RWPE2 (cell line): ENCODE results near the gene ATP4B.

Source experiments
- ATAC-seq: fragments of 200-7000 bp; cut with Tn5 transposase; 3 replicates; pipeline ENCODE4 v1.9.1; 2021; ENCODE audit warnings: low read depth
- DNase-seq: peaks from one replicate; pipeline ENCODE4 v3.0.0-alpha.2; 2020; ENCODE audit warnings: low spot score
- H3K27ac ChIP-seq: fragments of 450-650 bp; 2 replicates; pipeline ENCODE4 v1.5.1; 2017; ENCODE audit warnings: mild to moderate bottlenecking; ENCODE audit not compliant: poor library complexity, severe bottlenecking
- H3K27me3 ChIP-seq: fragments of 250-450 bp; sonication (Bioruptor Pico); 2 replicates; pipeline ENCODE4 v1.5.1; 2021; ENCODE audit warnings: mild to moderate bottlenecking, moderate library complexity; ENCODE audit not compliant: insufficient read depth, poor library complexity, severe bottlenecking
- H3K36me3 ChIP-seq: fragments of 250-450 bp; sonication (Bioruptor Pico); 2 replicates; pipeline ENCODE4 v1.5.1; 2020; ENCODE audit warnings: low read depth, mild to moderate bottlenecking, moderate library complexity
- H3K4me1 ChIP-seq: fragments of 250-450 bp; sonication (Bioruptor Pico); 2 replicates; pipeline ENCODE4 v1.5.1; 2021; ENCODE audit warnings: mild to moderate bottlenecking, moderate library complexity; ENCODE audit not compliant: insufficient read depth, poor library complexity, severe bottlenecking
- H3K4me3 ChIP-seq: fragments of 250-450 bp; sonication (Bioruptor Pico); 2 replicates; pipeline ENCODE4 v1.5.1; 2021; ENCODE audit warnings: mild to moderate bottlenecking, moderate library complexity; ENCODE audit not compliant: severe bottlenecking
- H3K9me3 ChIP-seq: fragments of 250-450 bp; sonication (Bioruptor Pico); 2 replicates; pipeline ENCODE4 v1.5.1; 2021; ENCODE audit warnings: mild to moderate bottlenecking, moderate library complexity; ENCODE audit not compliant: severe bottlenecking
- TF ChIP-seq, protein P1 (sequence below): fragments of 450-650 bp; IDR thresholded peaks from one replicate; pipeline ENCODE4 v1.5.1; 2017; ENCODE audit warnings: mild to moderate bottlenecking, moderate library complexity; ENCODE audit not compliant: poor library complexity, severe bottlenecking

Gene ATP4B

DNA sequence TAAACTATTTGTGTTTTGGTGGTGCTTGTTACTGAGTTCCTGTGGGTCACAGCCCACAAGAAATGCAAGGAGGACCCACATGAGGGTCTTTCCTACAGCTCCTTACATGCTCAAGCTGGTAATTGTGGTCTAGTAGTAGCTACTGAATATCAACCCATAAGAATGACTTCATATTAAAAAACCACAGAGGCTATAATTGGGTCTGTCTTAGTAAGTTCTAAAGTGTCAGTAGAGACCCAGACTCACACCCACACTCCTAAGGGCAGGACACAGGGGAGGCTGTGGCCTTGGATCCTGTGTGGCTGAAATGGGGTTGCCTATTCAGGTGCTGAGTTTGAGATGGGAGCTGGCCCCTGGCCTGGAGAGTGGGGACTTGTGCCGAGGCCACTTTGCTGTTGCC is 53.8 kb downstream of the ATP4B start:
- Histone ChIP-seq H3K36me3 (peaks cover 35% of the 10 kb centered on the region), H3K27me3 (no peaks in the 10 kb centered on the region), H3K4me1 (no peaks in the 10 kb centered on the region), H3K9me3 (no peaks in the 10 kb centered on the region), H3K27ac (no peak overlapping the region), H3K4me3 (no peak overlapping the region)
- ATAC-seq (no peak), DNase-seq (no peak)
- TF ChIP-seq, protein P1, sequence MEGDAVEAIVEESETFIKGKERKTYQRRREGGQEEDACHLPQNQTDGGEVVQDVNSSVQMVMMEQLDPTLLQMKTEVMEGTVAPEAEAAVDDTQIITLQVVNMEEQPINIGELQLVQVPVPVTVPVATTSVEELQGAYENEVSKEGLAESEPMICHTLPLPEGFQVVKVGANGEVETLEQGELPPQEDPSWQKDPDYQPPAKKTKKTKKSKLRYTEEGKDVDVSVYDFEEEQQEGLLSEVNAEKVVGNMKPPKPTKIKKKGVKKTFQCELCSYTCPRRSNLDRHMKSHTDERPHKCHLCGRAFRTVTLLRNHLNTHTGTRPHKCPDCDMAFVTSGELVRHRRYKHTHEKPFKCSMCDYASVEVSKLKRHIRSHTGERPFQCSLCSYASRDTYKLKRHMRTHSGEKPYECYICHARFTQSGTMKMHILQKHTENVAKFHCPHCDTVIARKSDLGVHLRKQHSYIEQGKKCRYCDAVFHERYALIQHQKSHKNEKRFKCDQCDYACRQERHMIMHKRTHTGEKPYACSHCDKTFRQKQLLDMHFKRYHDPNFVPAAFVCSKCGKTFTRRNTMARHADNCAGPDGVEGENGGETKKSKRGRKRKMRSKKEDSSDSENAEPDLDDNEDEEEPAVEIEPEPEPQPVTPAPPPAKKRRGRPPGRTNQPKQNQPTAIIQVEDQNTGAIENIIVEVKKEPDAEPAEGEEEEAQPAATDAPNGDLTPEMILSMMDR: no peak

DNA sequence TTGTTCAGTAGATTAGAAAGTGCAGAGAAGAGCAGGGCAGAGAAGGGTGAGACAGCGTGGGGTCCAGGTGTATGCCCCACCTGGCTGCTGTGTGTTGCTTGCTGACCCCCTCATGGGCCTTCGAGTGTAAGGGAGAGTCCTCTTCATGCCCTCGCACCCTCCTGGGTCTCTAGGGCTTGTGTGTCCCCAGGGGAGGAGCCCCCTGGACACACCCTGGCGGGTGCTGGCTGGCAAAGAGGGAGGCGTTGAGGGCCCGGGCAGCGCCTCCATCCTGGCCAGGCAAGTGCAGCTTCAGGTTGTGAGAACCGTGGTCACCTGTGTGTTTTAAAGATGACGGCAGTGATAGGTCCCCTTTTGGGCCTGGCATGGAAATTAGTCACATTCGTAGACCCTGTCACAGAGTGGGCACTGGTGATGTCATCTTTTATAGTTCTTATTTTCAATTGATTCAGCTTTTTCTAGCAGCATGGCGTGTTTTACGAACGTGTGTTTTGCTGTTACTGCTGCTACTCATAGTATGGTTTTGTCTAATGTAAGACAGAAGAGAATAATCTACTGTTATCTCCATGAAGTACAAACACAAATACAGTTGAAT is 54.8 kb downstream of the ATP4B start:
- H3K9me3 ChIP-seq: no peaks in the 10 kb centered on the region
- no peak overlapping the region for H3K27ac ChIP-seq
- no peaks in the 10 kb centered on the region for H3K27me3 ChIP-seq
- DNase-seq (no peak), ATAC-seq (no peak)
- H3K4me3 ChIP-seq: no peak overlapping the region
- peaks cover 41% of the 10 kb centered on the region for H3K36me3 ChIP-seq
- H3K4me1 ChIP-seq: no peaks in the 10 kb centered on the region
- TF ChIP-seq, protein P1: no peak

DNA sequence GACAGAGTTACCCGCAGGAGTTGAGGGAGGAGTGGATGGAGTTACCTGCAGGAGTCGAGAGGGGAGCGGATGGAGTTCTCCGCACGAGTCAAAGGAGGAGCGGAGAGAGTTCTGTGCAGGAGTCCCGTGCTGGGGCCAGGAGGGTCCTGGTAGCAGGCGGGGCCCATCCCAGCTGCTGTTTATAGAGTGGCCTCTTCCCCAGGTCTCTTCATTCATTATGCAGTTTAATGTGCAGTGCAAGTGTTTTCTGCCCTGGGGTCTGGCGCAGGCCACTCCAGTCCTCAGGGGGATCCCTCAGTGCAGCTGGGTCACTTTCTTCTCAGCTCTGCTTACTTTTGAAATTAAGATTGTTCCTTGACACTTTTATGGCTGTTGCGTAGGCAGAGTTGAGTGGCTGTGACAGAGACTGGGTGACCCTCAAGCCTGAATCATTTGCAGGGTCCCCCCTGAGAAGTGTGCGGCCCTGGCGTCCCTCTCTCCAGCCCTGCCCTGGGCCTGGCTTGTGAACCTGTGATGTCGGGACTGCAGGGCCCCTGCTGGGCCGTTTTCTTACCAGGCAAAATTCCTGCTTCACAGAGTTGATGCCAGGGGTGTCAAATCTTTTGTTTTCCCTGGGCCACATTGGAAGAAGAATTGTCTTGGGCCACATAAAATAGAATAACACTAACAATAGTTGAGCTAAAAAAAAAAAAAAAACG is 55.6 kb downstream of the ATP4B start:
- Histone ChIP-seq H3K4me3 (no peak overlapping the region), H3K27me3 (no peaks in the 10 kb centered on the region), H3K4me1 (no peaks in the 10 kb centered on the region), H3K27ac (no peak overlapping the region), H3K9me3 (no peaks in the 10 kb centered on the region), H3K36me3 (peaks cover 48% of the 10 kb centered on the region)
- ATAC-seq: no peak
- no peak for DNase-seq
- TF ChIP-seq, protein P1: no peak

DNA sequence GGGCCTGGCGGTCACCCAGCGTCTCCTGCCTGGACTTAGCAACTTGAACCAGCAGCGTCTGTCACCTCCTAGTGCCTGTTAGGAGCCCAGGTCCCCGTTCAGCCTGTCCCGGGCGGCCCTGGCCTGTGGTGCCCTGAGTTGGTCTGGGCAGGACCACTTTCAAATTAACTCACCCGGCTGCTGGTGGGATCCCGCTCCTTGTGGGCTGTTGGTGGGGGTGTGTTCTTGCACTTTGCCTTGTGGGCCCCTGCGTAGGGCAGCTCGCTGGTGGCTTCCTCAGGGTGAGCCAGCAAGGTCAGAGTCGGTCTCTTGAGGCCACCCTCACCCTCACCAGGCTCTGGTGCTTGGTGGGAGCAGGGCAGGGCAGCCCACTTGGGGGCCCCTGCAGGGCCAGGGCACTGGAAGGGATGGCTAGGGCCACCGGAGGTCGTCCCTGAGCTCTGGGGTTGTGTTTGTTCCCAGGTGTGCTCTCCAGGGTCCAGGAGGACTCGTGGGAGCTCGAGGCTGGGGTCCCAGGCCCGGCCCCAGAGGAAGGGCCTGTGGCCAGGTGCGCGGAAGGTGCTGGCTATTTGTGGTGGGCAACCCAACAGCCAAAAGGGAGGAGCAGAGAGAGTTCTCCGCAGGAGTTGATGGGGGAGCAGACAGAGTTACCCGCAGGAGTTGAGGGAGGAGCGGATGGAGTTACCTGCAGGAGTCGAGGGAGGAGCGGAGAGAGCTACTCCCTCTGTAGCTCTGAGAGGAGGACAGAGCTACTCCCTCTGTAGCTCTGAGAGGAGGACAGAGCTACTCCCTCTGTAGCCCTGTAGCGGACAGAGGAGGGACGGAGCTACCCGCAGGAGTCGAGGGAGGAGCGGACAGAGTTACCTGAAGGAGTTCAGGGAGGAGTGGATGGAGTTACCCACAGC is 56.6 kb downstream of the ATP4B start:
- no peak for DNase-seq
- Histone ChIP-seq H3K27me3 (no peaks in the 10 kb centered on the region), H3K36me3 (peaks cover 50% of the 10 kb centered on the region), H3K9me3 (no peaks in the 10 kb centered on the region), H3K4me1 (no peaks in the 10 kb centered on the region), H3K27ac (no peak overlapping the region), H3K4me3 (no peak overlapping the region)
- TF ChIP-seq, protein P1: no peak
- ATAC-seq: no peak
